Psoas muscle (tissue), 8 donors: Measurements from ENCODE around the gene SERPINB7. TPM values are rescaled to one million over a fixed set of nuclear protein-coding genes. Genes with fewer than 3 reads are reported as not detected.
"Not testable (repeated sequence)": the region's sequence is repeated elsewhere in the genome, so short reads cannot be mapped to it uniquely, and the experiment has no call there.

ENCODE experiments used
- ATAC-seq, 4 donors: fragments of 200-7000 bp; cut with Tn5 transposase; one replicate each; pipeline ENCODE4 v1.9.1; 2020; ENCODE audit warnings: moderate library complexity in 3 of 4, mild to moderate bottlenecking in 2 of 4
- DNase-seq, 2 donors: peaks; one replicate each; pipeline ENCODE4 v3.0.0-alpha.2; 2020
- H3K27ac ChIP-seq: fragments of 200-600 bp; one replicate; pipeline ENCODE4 v1.8.0; 2022
- H3K27me3 ChIP-seq, 3 donors: fragments of 200-600 bp in 1 of 3; one replicate each; pipeline versions ENCODE4 v1.6.1 to v1.8.0; 2013 to 2022; ENCODE audit warnings: low read length in 2 of 3, mild to moderate bottlenecking in 2 of 3, moderate library complexity in 1 of 3; ENCODE audit not compliant: insufficient read depth in 3 of 3
- H3K36me3 ChIP-seq, 2 donors: fragments of 200-600 bp in 1 of 2; one replicate each; pipeline versions ENCODE4 v1.6.1 to v1.8.0; 2013 to 2022; ENCODE audit warnings: low read depth in 1 of 2, mild to moderate bottlenecking in 1 of 2, moderate library complexity in 1 of 2; ENCODE audit not compliant: insufficient read depth in 1 of 2
- H3K4me1 ChIP-seq: fragments of 200-600 bp; one replicate; pipeline ENCODE4 v1.8.0; 2022
- H3K4me3 ChIP-seq: fragments of 200-600 bp; one replicate; pipeline ENCODE4 v1.8.0; 2022; ENCODE audit warnings: mild to moderate bottlenecking
- H3K9me3 ChIP-seq: fragments of 200-600 bp; one replicate; pipeline ENCODE4 v1.8.0; 2022
- CTCF ChIP-seq: fragments of 200-600 bp; IDR thresholded peaks from one replicate; pipeline ENCODE4 v1.8.0; 2022; ENCODE audit warnings: antibody characterized with exemption
- WGBS, 3 donors: extraction: QIAGEN DNeasy Blood & Tissue Kit; methylation state at CpG; one replicate each; pipeline versions ENCODE4 v1.1.6 to v1.1.7; 2013; 5-methylcytosine and 5-hydroxymethylcytosine counted together
- intact Hi-C, 2 donors: fragments of 100-400 bp; cut with DNase I; formaldehyde crosslinking; loops; one replicate each; pipeline versions ENCODE4 v1.11.0 to v1.14.2; 2022
- polyA plus RNA-seq, 3 donors: library from polyadenylated mRNA; stranded (reverse); fragments of 200-250 nt; gene quantifications; one replicate each; pipeline ENCODE4 v1.2.3, GENCODE V29; 2013
- total RNA-seq, 4 donors: library from RNA; stranded (reverse); fragmentation: NEBNext Ultra II Directional in 2 of 4; extraction: Animal tissue kit (Norgen Biotek cat#: 25700) in 2 of 4; gene quantifications; one replicate each; pipeline versions ENCODE4 v1.2.1 to v1.2.4, GENCODE V29; 2021 to 2023
- donor health status: healthy with polysubstance abuse.
- donor health status: DM: no; HTN: no; CAD: no; lungs with moderate emphysema.
- donor health status: Bipolar disorder and iron deficiency.
- donor health status: healthy.
- donor health status: DM: yes; HTN: yes; CAD: no.
- donor health status: DM: no; HTN: no; CAD: no.
- donor health status: DM: no; HTN: no; CAD: no.
- donor health status: DM: yes; HTN: yes; CAD: no.

SERPINB7 gene
- total and polyA plus RNA-seq, 7 donors = not detected

GRCh38 chr18:63753676-63754075, 21.5 kb upstream of the SERPINB7 start:
- DNase-seq = no peak
- no peak for TF ChIP-seq CTCF
- H3K36me3 ChIP-seq = no peaks in the 10 kb centered on the region
- intact Hi-C loops = no loop called here
- H3K4me3 ChIP-seq = no peak overlapping the region
- no peak overlapping the region for H3K27ac ChIP-seq
- no peaks in the 10 kb centered on the region for H3K4me1 ChIP-seq
- H3K9me3 ChIP-seq = no peaks in the 10 kb centered on the region
- H3K27me3 ChIP-seq = no peaks in the 10 kb centered on the region
- ATAC-seq = no peak

DNA sequence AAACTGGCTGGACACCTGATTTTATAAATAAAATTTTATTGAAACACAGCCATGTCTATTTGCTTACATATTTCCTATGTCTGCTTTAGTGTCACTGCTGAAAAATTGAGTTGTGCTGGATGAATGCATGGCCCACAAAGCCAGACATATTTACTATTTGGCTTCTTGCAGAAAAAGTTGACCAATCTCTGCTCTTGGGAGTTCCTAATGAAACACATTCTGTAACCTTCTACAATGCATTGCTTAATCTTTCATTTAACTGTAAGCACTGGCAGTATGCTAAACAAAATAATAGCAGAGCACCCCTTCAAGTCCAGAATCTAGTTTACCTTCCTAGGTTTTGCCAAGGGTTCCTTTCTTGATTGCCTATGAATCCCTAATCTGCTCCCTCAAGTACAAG, 17.7 kb upstream of the SERPINB7 start:
- H3K27me3 ChIP-seq = no peaks in the 10 kb centered on the region
- ATAC-seq = no peak
- H3K36me3 ChIP-seq = no peaks in the 10 kb centered on the region
- H3K27ac ChIP-seq = no peak overlapping the region
- no peak overlapping the region for H3K4me3 ChIP-seq
- H3K4me1 ChIP-seq = no peaks in the 10 kb centered on the region
- no peak for TF ChIP-seq CTCF
- no peak for DNase-seq
- intact Hi-C loops = no loop called here
- H3K9me3 ChIP-seq = peaks cover 9% of the 10 kb centered on the region

GRCh38 chr18:63758615-63759240, 16.5 kb upstream of the SERPINB7 start:
- Histone ChIP-seq H3K27ac (no peak overlapping the region), H3K27me3 (no peaks in the 10 kb centered on the region), H3K36me3 (no peaks in the 10 kb centered on the region), H3K4me1 (no peaks in the 10 kb centered on the region), H3K4me3 (no peak overlapping the region), H3K9me3 (peaks cover 9% of the 10 kb centered on the region)
- TF ChIP-seq CTCF = no peak
- 63 to 69% (median 68%) methylated on average over 3 of the region's 3 CpGs for WGBS, 3 donors
- intact Hi-C loops = no loop called here
- no peak for ATAC-seq
- DNase-seq = no peak

DNA sequence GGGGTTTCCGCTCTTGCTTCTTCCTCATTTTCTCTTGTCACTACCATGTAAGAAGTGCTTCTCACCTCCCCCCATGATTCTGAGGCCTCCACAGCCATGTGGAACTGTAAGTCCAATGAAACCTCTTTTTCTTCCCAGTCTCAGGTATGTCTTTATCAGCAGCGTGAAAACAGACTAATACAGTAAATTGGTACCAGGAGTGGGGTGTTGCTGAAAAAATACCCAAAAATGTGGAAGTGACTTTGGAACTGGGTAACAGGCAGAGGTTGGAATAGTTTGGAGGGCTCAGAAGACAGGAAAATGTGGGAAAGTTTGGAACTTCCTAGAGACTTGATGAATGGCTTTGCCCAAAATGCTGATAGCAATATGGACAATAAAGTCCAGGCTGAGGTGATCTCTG, 15.4 kb upstream of the SERPINB7 start:
- H3K4me3 ChIP-seq, H3K9me3 ChIP-seq, intact Hi-C loops, H3K4me1 ChIP-seq, H3K36me3 ChIP-seq, ATAC-seq, H3K27me3 ChIP-seq, H3K27ac ChIP-seq, DNase-seq: not testable (repeated sequence)
- 93 to 98% (median 93%) methylated on average over 2 of the region's 2 CpGs for WGBS, 3 donors

DNA sequence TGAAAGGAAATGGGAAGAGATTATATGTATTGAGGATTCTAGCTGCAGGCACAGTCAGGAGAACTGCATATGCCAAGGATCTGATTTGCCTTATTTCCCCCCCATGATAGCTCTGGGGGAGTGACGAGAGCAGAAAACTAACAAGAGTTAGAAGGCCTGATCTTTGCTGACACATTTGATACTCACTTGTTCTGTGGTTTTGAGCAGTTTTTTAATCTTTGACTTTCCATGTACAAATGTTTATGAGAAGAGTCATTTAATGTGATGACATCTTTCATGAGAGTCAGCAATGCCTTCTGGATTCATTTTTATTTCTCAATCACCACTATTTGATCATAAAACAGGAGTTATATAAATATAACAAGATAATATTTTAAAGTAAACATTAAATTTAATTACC, 12.7 kb upstream of the SERPINB7 start:
- Histone ChIP-seq H3K9me3 (peaks cover 9% of the 10 kb centered on the region), H3K27ac (no peak overlapping the region), H3K4me3 (no peak overlapping the region), H3K4me1 (no peaks in the 10 kb centered on the region), H3K27me3 (no peaks in the 10 kb centered on the region), H3K36me3 (no peaks in the 10 kb centered on the region)
- intact Hi-C loops = no loop called here
- DNase-seq (no peak), ATAC-seq (no peak)
- WGBS, 3 donors = 85 to 96% (median 93%) methylated on average over 1 of the region's 1 CpG
- TF ChIP-seq CTCF = no peak
